GM18861 (cell line): ENCODE measurements around the gene TANGO6.

ENCODE experiments used
- ATAC-seq: cut with Tn5 transposase; IDR thresholded peaks from one replicate; pipeline ENCODE4 v1.9.1; 2021; ENCODE audit not compliant: unreplicated experiment

The TANGO6 gene

DNA sequence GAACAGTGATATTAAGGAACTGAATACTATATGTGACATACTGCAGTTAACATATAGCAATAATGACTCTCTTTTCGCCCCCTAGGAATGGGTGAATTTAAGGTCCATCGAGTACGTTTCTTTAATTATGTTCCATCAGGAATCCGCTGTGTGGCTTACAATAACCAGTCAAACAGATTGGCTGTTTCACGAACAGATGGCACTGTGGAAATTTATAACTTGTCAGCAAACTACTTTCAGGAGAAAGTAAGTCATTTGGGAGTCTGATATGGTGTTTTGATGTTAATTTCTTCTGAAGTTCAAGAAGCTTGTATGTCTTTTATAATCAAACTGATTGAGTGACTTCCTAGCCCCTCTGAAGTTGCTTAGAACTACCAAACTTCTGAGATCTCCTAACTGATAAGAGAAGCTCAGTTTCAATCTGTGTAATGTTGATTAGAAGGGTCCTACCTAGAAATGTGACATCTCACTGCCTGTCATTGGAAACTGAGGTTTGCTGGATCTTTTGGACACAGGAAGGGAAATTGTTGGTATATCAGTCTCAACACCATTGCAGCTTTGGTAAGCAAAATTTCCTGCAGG is 290.1 kb downstream of the TANGO6 start:
- no peak for ATAC-seq
